GM12878 (cell line): ENCODE results near the gene SP2. TPM values are rescaled to one million over a fixed set of nuclear protein-coding genes. Genes with fewer than 3 reads are reported as not detected.
A peak's percentile ranks its signal among the peaks of the same experiment; 100 is the strongest.

Experiments used
- BRCA1 ChIP-seq: IDR thresholded peaks from 2 replicates; pipeline ENCODE4 v1.6.1; 2011; ENCODE audit warnings: low read depth, low read length, improper control_type of control experiment
- DPF2 ChIP-seq: fragments of 450-650 bp; IDR thresholded peaks from 2 replicates; pipeline ENCODE4 v1.6.1; 2017; ENCODE audit warnings: mild to moderate bottlenecking
- FOXK2 ChIP-seq: fragments of 450-650 bp; IDR thresholded peaks from 2 replicates; pipeline ENCODE4 v1.6.1; 2017; ENCODE audit warnings: mild to moderate bottlenecking, moderate library complexity
- IKZF1 ChIP-seq: fragments of 450-650 bp; conservative IDR thresholded peaks from 2 replicates; pipeline ENCODE4 v1.6.1; 2017; ENCODE audit warnings: antibody characterized with exemption, mild to moderate bottlenecking
- IKZF2 ChIP-seq, 2 experiments: fragments of 450-650 bp; IDR thresholded peaks; 2 replicates each; pipeline ENCODE4 v1.6.1; 2017; ENCODE audit warnings: mild to moderate bottlenecking in 2 of 2, moderate library complexity in 2 of 2
- KLF5 ChIP-seq: fragments of 450-650 bp; IDR thresholded peaks from 2 replicates; pipeline ENCODE4 v1.6.1; 2014; ENCODE audit warnings: mild to moderate bottlenecking; ENCODE audit not compliant: partially characterized antibody
- MXI1 ChIP-seq: fragments of 150-350 bp; IDR thresholded peaks from 2 replicates; pipeline ENCODE4 v1.6.1; 2011; ENCODE audit warnings: low read depth, mild to moderate bottlenecking, inconsistent platforms, low read length, improper control_type of control experiment
- MYB ChIP-seq: fragments of 150-350 bp; IDR thresholded peaks from 2 replicates; pipeline ENCODE4 v1.6.1; 2014; ENCODE audit warnings: mild to moderate bottlenecking, low read depth, low read length, borderline replicate concordance
- PAX5 ChIP-seq: IDR thresholded peaks from 2 replicates; pipeline ENCODE4 v1.6.1; 2011; ENCODE audit warnings: low read depth, low read length, borderline replicate concordance
- SUZ12 ChIP-seq: fragments of 200-600 bp; sonication (generic); IDR thresholded peaks from one replicate; pipeline ENCODE4 v1.6.1; 2018; ENCODE audit warnings: antibody characterized with exemption, mild to moderate bottlenecking; ENCODE audit not compliant: unreplicated experiment
- TBL1XR1 ChIP-seq: IDR thresholded peaks from 2 replicates; pipeline ENCODE4 v1.6.1; 2012; ENCODE audit warnings: low read depth, low read length, improper control_type of control experiment
- TCF12 ChIP-seq: IDR thresholded peaks from 2 replicates; pipeline ENCODE4 v1.6.1; 2011; ENCODE audit warnings: low read depth, mild to moderate bottlenecking, low read length
- polyA plus RNA-seq, 11 experiments: library from polyadenylated mRNA; depleted of rRNA in 4 of 11; unstranded in 6 of 11; stranded (reverse) in 5 of 11; fragments of >200 nt; fragmentation: Nextera tagmentation in 4 of 11; fragmentation: Illumina TruSeq in 1 of 11; extraction: Ambion mirVana in 4 of 11; extraction: Trizol in 1 of 11; gene quantifications; 1 replicate in 1 of 11; 2 replicates in 10 of 11; pipeline versions ENCODE4 v1.2.1 to v1.2.3, GENCODE V29; 2011 to 2016; ENCODE audit warnings: inconsistent platforms in 2 of 11, missing spikeins in 2 of 11, low read depth in 1 of 11
- total RNA-seq, 4 experiments: library from RNA; depleted of rRNA in 3 of 4; stranded (reverse); fragments of >200 nt in 3 of 4; fragmentation: Illumina TruSeq in 1 of 4; extraction: Trizol in 1 of 4; gene quantifications; 2 replicates each; pipeline versions ENCODE4 v1.2.1 to v1.2.3, GENCODE V29; 2013 to 2021
- TF ChIP-seq, protein P1 (sequence below): fragments of 450-650 bp; IDR thresholded peaks from 2 replicates; pipeline ENCODE4 v1.6.1; 2017; ENCODE audit warnings: mild to moderate bottlenecking, moderate library complexity
- TF ChIP-seq, protein P2 (sequence below): IDR thresholded peaks from 2 replicates; pipeline ENCODE4 v1.6.1; 2011; ENCODE audit warnings: borderline replicate concordance, low read depth, mild to moderate bottlenecking, moderate library complexity, low read length; ENCODE audit not compliant: insufficient read depth, poor library complexity, severe bottlenecking
- TF ChIP-seq, protein P3 (sequence below): IDR thresholded peaks from 2 replicates; pipeline ENCODE4 v1.6.1; 2011; ENCODE audit warnings: low read depth, mild to moderate bottlenecking, low read length, moderate library complexity, borderline replicate concordance; ENCODE audit errors: extremely low read depth
- TF ChIP-seq, protein P4 (sequence below): fragments of 450-650 bp; IDR thresholded peaks from 2 replicates; pipeline ENCODE4 v1.6.1; 2017; ENCODE audit warnings: mild to moderate bottlenecking, low read depth, inconsistent platforms; ENCODE audit not compliant: poor library complexity, severe bottlenecking
- TF ChIP-seq, protein P5 (sequence below): fragments of 450-650 bp; IDR thresholded peaks from 2 replicates; pipeline ENCODE4 v1.6.1; 2016; ENCODE audit warnings: mild to moderate bottlenecking, moderate library complexity, borderline replicate concordance

The SP2 gene
- total and polyA plus RNA-seq, 10 of the 15 experiments (the other 5 are each of a cell fraction or from before 2014, with no cell fraction given) = 1.2 to 19.1 (median 4.8) TPM

DNA sequence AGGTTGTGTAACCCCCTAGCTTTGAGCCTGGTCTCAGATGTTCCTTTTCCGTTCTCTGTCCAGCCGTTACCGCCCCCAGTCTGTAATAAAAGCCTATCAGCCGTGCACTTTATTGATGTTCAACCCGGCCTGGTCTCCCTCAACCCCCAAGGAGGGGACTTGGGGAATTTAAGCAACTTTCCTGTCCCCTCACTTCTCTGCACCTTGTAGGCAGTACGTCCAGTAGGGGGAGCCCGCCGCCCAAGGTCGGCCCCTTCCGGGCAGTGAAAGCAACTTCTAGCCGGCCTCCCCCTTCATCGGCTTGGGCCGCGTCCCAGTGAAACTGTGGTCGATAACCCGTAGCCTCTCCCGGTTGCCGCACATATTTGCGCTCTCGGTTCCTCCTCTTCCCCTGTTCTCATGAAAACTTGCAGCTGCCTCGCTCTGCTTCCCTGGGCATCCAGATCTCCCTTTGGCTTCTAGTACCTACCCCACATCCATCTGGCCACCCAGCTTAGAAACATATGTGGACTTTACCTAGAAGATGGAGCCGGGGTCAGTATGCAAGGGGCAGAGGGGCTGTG is 53.2 kb downstream of the SP2 start (continued):
- TF ChIP-seq, protein P1, sequence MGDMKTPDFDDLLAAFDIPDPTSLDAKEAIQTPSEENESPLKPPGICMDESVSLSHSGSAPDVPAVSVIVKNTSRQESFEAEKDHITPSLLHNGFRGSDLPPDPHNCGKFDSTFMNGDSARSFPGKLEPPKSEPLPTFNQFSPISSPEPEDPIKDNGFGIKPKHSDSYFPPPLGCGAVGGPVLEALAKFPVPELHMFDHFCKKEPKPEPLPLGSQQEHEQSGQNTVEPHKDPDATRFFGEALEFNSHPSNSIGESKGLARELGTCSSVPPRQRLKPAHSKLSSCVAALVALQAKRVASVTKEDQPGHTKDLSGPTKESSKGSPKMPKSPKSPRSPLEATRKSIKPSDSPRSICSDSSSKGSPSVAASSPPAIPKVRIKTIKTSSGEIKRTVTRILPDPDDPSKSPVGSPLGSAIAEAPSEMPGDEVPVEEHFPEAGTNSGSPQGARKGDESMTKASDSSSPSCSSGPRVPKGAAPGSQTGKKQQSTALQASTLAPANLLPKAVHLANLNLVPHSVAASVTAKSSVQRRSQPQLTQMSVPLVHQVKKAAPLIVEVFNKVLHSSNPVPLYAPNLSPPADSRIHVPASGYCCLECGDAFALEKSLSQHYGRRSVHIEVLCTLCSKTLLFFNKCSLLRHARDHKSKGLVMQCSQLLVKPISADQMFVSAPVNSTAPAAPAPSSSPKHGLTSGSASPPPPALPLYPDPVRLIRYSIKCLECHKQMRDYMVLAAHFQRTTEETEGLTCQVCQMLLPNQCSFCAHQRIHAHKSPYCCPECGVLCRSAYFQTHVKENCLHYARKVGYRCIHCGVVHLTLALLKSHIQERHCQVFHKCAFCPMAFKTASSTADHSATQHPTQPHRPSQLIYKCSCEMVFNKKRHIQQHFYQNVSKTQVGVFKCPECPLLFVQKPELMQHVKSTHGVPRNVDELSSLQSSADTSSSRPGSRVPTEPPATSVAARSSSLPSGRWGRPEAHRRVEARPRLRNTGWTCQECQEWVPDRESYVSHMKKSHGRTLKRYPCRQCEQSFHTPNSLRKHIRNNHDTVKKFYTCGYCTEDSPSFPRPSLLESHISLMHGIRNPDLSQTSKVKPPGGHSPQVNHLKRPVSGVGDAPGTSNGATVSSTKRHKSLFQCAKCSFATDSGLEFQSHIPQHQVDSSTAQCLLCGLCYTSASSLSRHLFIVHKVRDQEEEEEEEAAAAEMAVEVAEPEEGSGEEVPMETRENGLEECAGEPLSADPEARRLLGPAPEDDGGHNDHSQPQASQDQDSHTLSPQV = 0 out of 2 replicates have a peak, but pooled peaks have one; percentile 45
- TF ChIP-seq, protein P2, sequence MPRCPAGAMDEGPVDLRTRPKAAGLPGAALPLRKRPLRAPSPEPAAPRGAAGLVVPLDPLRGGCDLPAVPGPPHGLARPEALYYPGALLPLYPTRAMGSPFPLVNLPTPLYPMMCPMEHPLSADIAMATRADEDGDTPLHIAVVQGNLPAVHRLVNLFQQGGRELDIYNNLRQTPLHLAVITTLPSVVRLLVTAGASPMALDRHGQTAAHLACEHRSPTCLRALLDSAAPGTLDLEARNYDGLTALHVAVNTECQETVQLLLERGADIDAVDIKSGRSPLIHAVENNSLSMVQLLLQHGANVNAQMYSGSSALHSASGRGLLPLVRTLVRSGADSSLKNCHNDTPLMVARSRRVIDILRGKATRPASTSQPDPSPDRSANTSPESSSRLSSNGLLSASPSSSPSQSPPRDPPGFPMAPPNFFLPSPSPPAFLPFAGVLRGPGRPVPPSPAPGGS = no peak
- TF ChIP-seq BRCA1 = no peak
- TF ChIP-seq MYB = no peak
- TF ChIP-seq TCF12 = peak; percentile 62; the same call in 1 of the 2 replicates
- TF ChIP-seq, protein P3, sequence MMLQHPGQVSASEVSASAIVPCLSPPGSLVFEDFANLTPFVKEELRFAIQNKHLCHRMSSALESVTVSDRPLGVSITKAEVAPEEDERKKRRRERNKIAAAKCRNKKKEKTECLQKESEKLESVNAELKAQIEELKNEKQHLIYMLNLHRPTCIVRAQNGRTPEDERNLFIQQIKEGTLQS = 0 out of 2 replicates have a peak, but pooled peaks have one; percentile 19
- TF ChIP-seq MXI1 = 0 out of 2 replicates have a peak, but pooled peaks have one; percentile 17
- TF ChIP-seq KLF5 = no peak
- TF ChIP-seq, protein P4, sequence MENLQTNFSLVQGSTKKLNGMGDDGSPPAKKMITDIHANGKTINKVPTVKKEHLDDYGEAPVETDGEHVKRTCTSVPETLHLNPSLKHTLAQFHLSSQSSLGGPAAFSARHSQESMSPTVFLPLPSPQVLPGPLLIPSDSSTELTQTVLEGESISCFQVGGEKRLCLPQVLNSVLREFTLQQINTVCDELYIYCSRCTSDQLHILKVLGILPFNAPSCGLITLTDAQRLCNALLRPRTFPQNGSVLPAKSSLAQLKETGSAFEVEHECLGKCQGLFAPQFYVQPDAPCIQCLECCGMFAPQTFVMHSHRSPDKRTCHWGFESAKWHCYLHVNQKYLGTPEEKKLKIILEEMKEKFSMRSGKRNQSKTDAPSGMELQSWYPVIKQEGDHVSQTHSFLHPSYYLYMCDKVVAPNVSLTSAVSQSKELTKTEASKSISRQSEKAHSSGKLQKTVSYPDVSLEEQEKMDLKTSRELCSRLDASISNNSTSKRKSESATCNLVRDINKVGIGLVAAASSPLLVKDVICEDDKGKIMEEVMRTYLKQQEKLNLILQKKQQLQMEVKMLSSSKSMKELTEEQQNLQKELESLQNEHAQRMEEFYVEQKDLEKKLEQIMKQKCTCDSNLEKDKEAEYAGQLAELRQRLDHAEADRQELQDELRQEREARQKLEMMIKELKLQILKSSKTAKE = peak; percentile 37
- peak; percentile 86 to 89 for TF ChIP-seq IKZF2 (IDR thresholded peaks at IDR 0.05)
- TF ChIP-seq IKZF1 = peak; percentile 90
- TF ChIP-seq PAX5 = peak; percentile 55; the same call in 1 of the 2 replicates
- no peak for TF ChIP-seq FOXK2
- TF ChIP-seq, protein P5, sequence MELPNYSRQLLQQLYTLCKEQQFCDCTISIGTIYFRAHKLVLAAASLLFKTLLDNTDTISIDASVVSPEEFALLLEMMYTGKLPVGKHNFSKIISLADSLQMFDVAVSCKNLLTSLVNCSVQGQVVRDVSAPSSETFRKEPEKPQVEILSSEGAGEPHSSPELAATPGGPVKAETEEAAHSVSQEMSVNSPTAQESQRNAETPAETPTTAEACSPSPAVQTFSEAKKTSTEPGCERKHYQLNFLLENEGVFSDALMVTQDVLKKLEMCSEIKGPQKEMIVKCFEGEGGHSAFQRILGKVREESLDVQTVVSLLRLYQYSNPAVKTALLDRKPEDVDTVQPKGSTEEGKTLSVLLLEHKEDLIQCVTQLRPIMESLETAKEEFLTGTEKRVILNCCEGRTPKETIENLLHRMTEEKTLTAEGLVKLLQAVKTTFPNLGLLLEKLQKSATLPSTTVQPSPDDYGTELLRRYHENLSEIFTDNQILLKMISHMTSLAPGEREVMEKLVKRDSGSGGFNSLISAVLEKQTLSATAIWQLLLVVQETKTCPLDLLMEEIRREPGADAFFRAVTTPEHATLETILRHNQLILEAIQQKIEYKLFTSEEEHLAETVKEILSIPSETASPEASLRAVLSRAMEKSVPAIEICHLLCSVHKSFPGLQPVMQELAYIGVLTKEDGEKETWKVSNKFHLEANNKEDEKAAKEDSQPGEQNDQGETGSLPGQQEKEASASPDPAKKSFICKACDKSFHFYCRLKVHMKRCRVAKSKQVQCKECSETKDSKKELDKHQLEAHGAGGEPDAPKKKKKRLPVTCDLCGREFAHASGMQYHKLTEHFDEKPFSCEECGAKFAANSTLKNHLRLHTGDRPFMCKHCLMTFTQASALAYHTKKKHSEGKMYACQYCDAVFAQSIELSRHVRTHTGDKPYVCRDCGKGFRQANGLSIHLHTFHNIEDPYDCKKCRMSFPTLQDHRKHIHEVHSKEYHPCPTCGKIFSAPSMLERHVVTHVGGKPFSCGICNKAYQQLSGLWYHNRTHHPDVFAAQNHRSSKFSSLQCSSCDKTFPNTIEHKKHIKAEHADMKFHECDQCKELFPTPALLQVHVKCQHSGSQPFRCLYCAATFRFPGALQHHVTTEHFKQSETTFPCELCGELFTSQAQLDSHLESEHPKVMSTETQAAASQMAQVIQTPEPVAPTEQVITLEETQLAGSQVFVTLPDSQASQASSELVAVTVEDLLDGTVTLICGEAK = no peak
- no peak for TF ChIP-seq TBL1XR1
- TF ChIP-seq DPF2 = peak; percentile 34; the same call in 1 of the 2 replicates
- TF ChIP-seq SUZ12 = no peak
